Esophagus muscularis mucosa (tissue), 4 donors: ENCODE data around the gene SEPTIN5. TPM values are rescaled to one million over a fixed set of nuclear protein-coding genes. Genes with fewer than 3 reads are reported as not detected.

ENCODE experiments used
- DNase-seq: peaks from one replicate; pipeline ENCODE4 v3.0.0-alpha.2; 2017; ENCODE audit errors: extremely low spot score
- H3K27ac ChIP-seq, 4 donors: fragments of 200-600 bp; sonication (generic); replicated peaks in 1 of 4; 1 replicate in 3 of 4; 2 replicates in 1 of 4; pipeline ENCODE4 v1.5.1; 2016 to 2019; ENCODE audit warnings: mild to moderate bottlenecking in 1 of 4
- H3K27me3 ChIP-seq, 4 donors: fragments of 200-600 bp; sonication (generic); one replicate each; pipeline versions ENCODE4 v1.5.1 to v1.6.0; 2016 to 2019
- H3K36me3 ChIP-seq, 4 donors: fragments of 200-600 bp; sonication (generic); one replicate each; pipeline ENCODE4 v1.5.1; 2016 to 2019
- H3K4me1 ChIP-seq, 4 donors: fragments of 200-600 bp; sonication (generic); one replicate each; pipeline ENCODE4 v1.5.1; 2016 to 2019
- H3K4me3 ChIP-seq, 4 donors: fragments of 200-600 bp; sonication (generic); 1 replicate in 2 of 4; 2 replicates in 2 of 4; pipeline ENCODE4 v1.5.1; 2016 to 2019; ENCODE audit warnings: mild to moderate bottlenecking in 4 of 4, moderate library complexity in 1 of 4
- H3K9me3 ChIP-seq, 4 donors: fragments of 200-600 bp; sonication (generic); 1 replicate in 3 of 4; 2 replicates in 1 of 4; pipeline ENCODE4 v1.5.1; 2016 to 2019
- CTCF ChIP-seq, 3 experiments: fragments of 200-600 bp in 2 of 3; fragments of 450-650 bp in 1 of 3; sonication (generic) in 2 of 3; IDR thresholded peaks; one replicate each; pipeline ENCODE4 v1.5.1; 2017 to 2019; ENCODE audit warnings: antibody characterized with exemption in 3 of 3, mild to moderate bottlenecking in 2 of 3, moderate library complexity in 1 of 3
- EP300 ChIP-seq: sonication (generic); formaldehyde crosslinking; IDR thresholded peaks from one replicate; pipeline ENCODE4 v1.6.1; 2017; ENCODE audit warnings: antibody characterized with exemption
- POLR2A ChIP-seq: fragments of 450-650 bp; IDR thresholded peaks from one replicate; pipeline ENCODE4 v1.6.1; 2017; ENCODE audit warnings: antibody characterized with exemption, moderate library complexity, mild to moderate bottlenecking, low read depth
- POLR2AphosphoS5 ChIP-seq, 2 donors: sonication (generic); formaldehyde crosslinking; IDR thresholded peaks; one replicate each; pipeline ENCODE4 v1.6.1; 2017; ENCODE audit warnings: antibody characterized with exemption in 2 of 2
- WGBS: methylation state at CpG from one replicate; pipeline ENCODE4 v1.1.5; 2018; 5-methylcytosine and 5-hydroxymethylcytosine counted together
- intact Hi-C: fragments of 100-400 bp; cut with DNase I; formaldehyde crosslinking; loops from one replicate; pipeline ENCODE4 v1.15.1; 2023
- total RNA-seq, 4 donors: library from RNA; depleted of rRNA; stranded (reverse); fragments of >200 nt; gene quantifications; one replicate each; pipeline versions ENCODE4 v1.1.0 to v1.2.1, GENCODE V29; 2016

SEPTIN5 gene
- total RNA-seq, 4 donors from 2014 or later, result 4.2 to 55.4 (median 20.6) TPM

- Histone ChIP-seq H3K27me3 (peaks cover 0 to 24% (median 0%) of the 10 kb centered on the region in 4 donors), H3K36me3 (no peaks in the 10 kb centered on the region), H3K4me1 (peaks cover 0 to 14% (median 13%) of the 10 kb centered on the region in 4 donors), H3K9me3 (no peaks in the 10 kb centered on the region), H3K4me3 (no peak overlapping the region), H3K27ac (no peak overlapping the region)
- TF ChIP-seq POLR2A (no peak), EP300 (no peak), POLR2AphosphoS5 (IDR thresholded peaks at IDR 0.05) (no peak), CTCF (IDR thresholded peaks at IDR 0.05) (no peak)
- no peak for DNase-seq
- intact Hi-C loops, result no loop called here
- 72% methylated on average over 9 of the region's 22 CpGs for WGBS
Observed at GRCh38 chr22:19687561-19688300, 26.6 kb upstream of the SEPTIN5 start.

- intact Hi-C loops, result no loop called here
- WGBS, result 69% methylated on average over 16 of the region's 21 CpGs
- DNase-seq, result no peak
- no peak overlapping the region for H3K27ac ChIP-seq
- H3K27me3 ChIP-seq, result peaks cover 0 to 16% (median 0%) of the 10 kb centered on the region in 4 donors
- no peaks in the 10 kb centered on the region for H3K36me3 ChIP-seq
- no peak for TF ChIP-seq POLR2A
- peaks cover 0 to 14% (median 13%) of the 10 kb centered on the region in 4 donors for H3K4me1 ChIP-seq
- H3K9me3 ChIP-seq, result no peaks in the 10 kb centered on the region
- H3K4me3 ChIP-seq, result no peak overlapping the region
Observed at GRCh38 chr22:19688301-19689290, 25.7 kb upstream of the SEPTIN5 start.

- TF ChIP-seq POLR2AphosphoS5 (IDR thresholded peaks at IDR 0.05) (no peak), CTCF (IDR thresholded peaks at IDR 0.05) (no peak), POLR2A (no peak), EP300 (no peak)
- no peak overlapping the region for H3K4me3 ChIP-seq
- H3K9me3 ChIP-seq, result no peaks in the 10 kb centered on the region
- DNase-seq, result no peak
- H3K27me3 ChIP-seq, result peaks cover 0 to 16% (median 0%) of the 10 kb centered on the region in 4 donors
- H3K36me3 ChIP-seq, result no peaks in the 10 kb centered on the region
- 82% methylated on average over 8 of the region's 15 CpGs for WGBS
- H3K4me1 ChIP-seq, result peaks cover 0 to 14% (median 13%) of the 10 kb centered on the region in 4 donors
- intact Hi-C loops, result no loop called here
- H3K27ac ChIP-seq, result no peak overlapping the region
Observed at GRCh38 chr22:19689408-19689807, 24.9 kb upstream of the SEPTIN5 start.

- WGBS, result 58% methylated on average over 9 of the region's 9 CpGs
- intact Hi-C loops, result no loop called here
- H3K27ac ChIP-seq, result peak overlapping the region in 2 of 4 donors; percentile 39 to 44
- peak overlapping the region; percentile 16 to 43 (median 30) for H3K4me3 ChIP-seq
- no peak for DNase-seq
- peaks cover 0 to 14% (median 13%) of the 10 kb centered on the region in 4 donors for H3K4me1 ChIP-seq
- TF ChIP-seq POLR2A, result no peak
- TF ChIP-seq POLR2AphosphoS5 (IDR thresholded peaks at IDR 0.05), result no peak
- H3K27me3 ChIP-seq, result peaks cover 0 to 16% (median 0%) of the 10 kb centered on the region in 4 donors
- H3K36me3 ChIP-seq, result no peaks in the 10 kb centered on the region
- no peaks in the 10 kb centered on the region for H3K9me3 ChIP-seq
Observed at GRCh38 chr22:19691007-19691720, 23.1 kb upstream of the SEPTIN5 start.

- no peak for DNase-seq
- no peak for TF ChIP-seq CTCF (IDR thresholded peaks at IDR 0.05)
- peak in 1 of 2 donors; percentile 29 for TF ChIP-seq POLR2AphosphoS5 (IDR thresholded peaks at IDR 0.05)
- Histone ChIP-seq H3K27ac (peak overlapping the region in 2 of 4 donors; percentile 39 to 44), H3K27me3 (peaks cover 0 to 20% (median 0%) of the 10 kb centered on the region in 4 donors), H3K4me1 (peaks cover 0 to 14% (median 13%) of the 10 kb centered on the region in 4 donors), H3K9me3 (no peaks in the 10 kb centered on the region), H3K4me3 (peak overlapping the region; percentile 16 to 43 (median 30)), H3K36me3 (no peaks in the 10 kb centered on the region)
- intact Hi-C loops, result no loop called here
- 28% methylated on average over 19 of the region's 19 CpGs for WGBS
Observed at GRCh38 chr22:19691721-19692341, 22.5 kb upstream of the SEPTIN5 start.
